HG02938 (cell line): ENCODE results near the gene DHRS4L2.
"Not testable (repeated sequence)": the region's sequence is repeated elsewhere in the genome, so short reads cannot be mapped to it uniquely, and the experiment has no call there.

Source experiments
- ATAC-seq: cut with Tn5 transposase; IDR thresholded peaks from one replicate; pipeline ENCODE4 v1.9.1; 2021; ENCODE audit warnings: mild to moderate bottlenecking, moderate library complexity; ENCODE audit not compliant: unreplicated experiment

DHRS4L2 gene

DNA sequence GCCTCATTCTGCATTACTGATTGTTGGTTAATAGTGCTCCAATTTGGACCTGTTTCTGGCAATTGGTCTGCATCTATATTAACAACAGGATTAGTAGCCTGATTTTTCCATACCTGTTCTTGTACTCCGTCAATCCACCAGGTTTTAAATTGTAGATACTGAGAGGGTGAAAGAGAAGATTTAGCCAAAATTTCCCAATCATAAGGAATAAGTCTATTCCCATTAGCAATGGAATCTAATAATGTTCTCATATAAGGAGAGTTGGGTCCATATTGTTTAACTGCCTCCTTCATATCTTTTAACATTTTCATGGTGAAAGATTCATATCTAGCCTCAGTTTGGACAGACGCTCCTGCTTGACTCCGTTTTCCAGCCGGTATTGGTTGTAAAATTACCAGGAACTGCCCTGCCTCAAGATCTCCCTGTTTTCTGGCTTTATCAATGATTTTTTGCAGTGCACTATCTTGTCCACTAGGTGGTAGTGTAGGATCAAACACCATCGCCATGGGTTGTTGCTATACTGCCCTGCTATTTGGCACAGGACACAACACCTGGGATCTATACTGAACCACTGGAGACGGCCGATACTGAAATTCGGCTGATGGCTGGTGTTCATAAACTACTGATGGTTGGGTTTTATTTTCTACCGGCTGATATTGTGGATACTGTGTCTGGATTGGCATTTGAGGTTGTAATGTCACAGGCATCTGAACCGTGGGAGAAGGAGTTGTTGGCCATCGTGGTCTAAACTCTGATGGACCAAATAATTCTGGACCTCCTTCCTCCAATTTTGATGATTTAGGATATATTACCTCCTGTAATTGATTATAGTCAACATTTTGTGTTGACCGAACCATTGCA lies 25.2 kb downstream of the DHRS4L2 start:
- no peak for ATAC-seq

DNA sequence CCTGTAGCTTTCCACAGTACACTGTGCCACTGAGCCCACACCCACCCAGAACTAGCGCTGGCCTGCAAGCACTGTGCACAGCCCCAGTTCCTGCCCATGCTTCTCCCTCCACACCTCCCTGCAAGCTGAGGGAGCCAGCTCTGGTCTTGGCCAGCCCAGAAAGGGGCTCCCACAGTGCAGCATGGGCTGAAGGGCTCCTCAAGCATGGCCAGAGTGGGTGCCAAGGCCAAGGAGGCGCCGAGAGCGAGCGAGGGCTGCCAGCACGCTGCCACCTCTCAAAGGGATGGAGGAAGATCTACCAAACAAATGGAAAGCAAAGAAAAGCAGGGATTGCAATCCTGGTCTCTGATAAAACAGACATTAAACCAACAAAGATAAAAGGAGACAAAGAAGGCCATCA lies 27.0 kb downstream of the DHRS4L2 start:
- ATAC-seq: not testable (repeated sequence)

DNA sequence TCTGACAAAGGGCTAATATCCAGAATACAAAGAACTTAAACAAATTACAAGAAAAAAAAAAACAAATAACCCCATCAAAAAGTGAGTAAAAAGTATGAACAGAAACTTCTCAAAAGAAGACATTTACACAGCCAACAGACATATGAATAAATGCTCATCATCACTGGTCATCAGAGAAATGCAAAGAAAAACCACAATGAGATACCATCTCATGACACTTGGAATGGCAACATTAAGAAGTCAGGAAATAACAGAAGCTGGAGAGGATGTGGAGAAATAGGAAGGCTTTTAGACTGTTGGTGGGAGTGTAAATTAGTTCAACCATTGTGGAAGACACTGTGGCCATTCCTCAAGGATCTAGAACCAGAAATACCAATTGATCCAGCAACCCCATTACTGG lies 30.2 kb downstream of the DHRS4L2 start:
- not testable (repeated sequence) for ATAC-seq

DNA sequence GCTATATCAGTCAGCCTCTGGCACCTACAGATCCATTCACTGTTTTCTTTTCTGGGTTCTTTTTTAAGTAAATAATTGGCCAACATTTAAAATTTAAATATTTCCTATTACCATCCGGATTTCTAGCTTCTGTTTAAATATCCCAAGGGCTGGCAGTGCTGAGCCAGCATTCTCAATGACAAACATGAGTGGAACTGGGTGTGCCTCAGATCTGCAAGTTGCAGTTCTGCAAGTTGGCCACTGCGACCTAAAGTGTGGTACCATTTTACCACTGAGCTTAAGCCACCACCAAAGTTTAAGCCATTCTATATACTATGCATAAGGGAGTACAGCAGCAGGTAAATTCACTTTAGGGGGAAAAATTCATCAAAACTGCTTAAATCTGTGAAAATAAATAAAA lies 31.2 kb downstream of the DHRS4L2 start:
- not testable (repeated sequence) for ATAC-seq

DNA sequence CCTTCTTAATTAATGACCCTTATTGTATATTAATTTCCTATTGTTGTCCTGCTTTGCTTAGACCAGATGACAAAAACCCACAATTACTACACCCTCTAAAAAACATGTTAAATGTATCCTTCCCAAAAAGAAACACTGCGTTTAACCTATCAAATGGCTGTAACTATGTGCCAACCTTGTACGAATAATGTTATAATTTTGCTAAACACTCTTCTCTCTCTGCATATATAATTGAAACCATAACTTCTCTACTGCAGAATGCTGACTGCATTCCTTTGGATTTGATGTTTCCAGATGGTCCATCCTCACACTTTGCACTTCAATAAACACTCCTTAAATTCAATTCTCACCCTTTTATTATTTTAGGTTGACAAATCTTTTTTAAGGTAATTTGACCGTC lies 31.8 kb downstream of the DHRS4L2 start:
- not testable (repeated sequence) for ATAC-seq

DNA sequence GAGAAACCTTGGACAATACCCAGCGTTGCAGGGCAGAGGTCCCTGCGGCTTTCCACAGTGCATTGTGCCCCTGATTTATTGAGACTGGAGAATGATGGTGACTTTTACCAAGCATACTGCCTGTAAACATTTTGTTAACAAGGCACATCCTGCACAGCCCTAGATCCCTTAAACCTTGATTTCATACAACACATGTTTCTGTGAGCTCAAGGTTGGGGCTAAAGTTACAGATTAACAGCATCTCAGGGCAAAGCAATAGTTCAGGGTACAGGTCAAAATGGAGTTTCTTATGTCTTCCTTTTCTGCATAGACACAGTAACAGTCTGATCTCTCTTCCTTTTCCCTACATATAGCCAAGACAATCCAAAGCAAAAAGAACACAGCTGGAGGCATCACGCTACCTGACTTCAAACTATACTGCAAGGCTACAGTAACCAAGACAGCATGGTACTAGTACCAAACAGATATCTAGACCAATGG lies 36.2 kb downstream of the DHRS4L2 start:
- ATAC-seq: not testable (repeated sequence)

DNA sequence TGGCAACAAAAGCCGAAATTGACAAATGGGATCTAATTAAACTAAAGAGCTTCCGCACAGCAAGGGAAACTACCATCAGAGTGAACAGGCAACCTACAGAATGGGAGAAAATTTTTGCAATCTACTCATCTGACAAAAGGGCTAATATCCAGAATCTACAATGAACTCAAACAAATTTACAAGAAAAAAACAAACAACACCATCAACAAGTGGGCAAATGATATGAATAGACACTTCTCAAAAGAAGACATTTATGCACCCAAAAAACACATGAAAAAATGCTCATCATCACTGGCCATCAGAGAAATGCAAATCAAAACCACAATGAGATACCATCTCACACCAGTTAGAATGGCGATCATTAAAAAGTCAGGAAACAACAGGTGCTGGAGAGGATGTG lies 41.0 kb downstream of the DHRS4L2 start:
- ATAC-seq: not testable (repeated sequence)

DNA sequence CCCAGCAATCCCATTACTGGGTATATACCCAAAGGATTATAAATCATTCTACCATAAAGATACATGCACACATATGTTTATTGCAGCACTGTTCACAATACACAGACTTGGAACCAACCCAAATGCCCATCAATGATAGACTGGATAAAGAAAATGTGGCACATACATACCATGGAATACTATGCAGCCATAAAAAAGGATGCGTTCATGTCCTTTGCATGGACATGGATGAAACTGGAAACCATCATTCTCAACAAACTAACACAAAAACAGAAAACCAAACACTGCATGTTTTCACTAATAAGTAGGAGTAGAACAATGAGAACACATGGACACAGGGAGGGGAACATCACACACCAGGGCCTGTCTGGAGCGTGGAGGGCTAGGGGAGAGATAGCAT lies 42.6 kb downstream of the DHRS4L2 start:
- ATAC-seq: not testable (repeated sequence)

DNA sequence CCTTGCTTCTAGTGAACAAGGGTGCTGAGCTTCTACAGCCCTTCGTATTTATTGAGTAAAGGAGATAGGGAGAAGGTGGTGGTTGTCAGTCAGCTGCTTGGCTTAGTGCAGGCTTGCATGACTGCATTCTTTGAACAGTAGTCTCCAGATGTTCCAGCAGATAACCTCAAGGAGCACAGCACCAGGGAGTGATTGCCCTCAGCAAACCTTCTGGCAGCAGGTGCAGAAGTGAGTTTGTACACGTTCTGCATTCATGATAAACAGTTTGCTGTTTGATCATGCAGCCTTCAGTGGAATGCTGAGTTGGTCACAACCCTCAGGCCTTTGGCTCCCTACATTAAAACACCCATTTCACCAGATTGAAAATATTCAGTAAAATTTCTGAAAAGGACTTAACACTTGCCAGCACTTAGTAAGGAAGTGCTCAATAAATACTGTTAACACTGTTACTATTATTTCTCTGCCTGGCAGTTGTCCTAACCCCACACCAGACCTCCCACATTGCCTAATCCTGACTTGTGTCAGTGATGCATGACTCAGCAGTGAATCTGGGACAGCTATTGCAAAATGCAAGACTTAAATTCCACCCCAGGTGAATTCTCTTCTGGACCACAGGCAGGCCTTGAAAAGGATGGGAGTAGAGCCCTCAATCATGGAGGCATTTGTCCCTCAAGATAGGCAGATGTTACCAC lies 44.1 kb downstream of the DHRS4L2 start:
- ATAC-seq: no peak

DNA sequence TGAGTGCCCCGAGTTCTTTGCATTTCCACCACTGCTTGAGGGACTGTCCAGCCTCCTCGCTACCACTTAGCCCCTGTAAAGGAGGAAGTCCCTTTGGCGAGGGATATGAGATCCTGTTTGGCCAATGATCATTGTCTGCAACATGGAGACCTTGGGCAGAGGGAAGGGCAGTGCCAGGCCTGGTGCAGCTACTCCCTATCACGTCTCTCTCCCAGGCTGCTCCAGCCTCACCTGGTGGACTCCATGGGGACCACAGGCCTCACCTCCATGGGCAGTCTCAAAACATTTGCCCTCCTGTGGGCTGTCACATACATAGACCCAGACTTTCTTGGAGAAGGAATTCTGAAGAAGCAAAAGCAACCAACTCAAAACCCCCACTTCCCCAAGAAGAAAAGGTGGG lies 47.0 kb downstream of the DHRS4L2 start:
- not testable (repeated sequence) for ATAC-seq

DNA sequence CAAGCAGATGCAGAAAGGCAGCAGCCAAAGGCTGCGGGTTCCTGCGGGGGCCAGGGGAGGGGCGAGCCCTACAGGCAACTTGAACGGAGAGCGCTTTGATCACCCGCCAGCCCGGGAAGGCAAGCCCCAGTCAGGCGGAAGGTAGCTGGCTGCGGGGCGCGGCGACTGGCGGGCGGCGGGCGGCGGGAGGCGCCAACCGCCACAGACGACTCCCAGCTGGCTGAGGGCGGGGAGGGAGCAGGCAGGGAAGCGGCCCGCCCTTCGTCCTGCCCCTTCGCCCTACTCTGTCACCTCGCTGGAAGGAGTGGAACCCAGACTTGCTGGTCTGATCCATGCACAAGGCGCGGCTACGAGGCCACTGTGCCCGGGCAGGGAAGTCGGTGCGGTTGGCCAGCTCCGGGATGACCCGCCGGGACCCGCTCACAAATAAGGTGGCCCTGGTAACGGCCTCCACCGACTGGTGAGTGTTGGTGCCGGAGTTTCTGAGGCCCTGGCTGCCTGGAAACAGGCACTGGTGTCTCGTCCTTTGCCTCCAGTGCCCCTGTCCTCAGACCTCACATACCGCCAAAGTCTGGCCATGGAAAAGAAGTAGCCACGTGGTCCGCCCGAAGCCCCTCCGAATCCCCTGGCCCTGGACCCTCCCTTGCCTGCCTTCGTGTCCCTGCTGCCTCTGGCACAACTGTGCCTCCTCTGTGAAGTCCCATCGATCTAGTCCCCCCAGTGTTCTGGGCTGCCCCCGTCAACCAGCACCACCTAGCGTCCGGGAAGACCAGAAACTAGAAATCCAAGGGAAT lies 47.6 kb downstream of the DHRS4L2 start:
- ATAC-seq: no peak

DNA sequence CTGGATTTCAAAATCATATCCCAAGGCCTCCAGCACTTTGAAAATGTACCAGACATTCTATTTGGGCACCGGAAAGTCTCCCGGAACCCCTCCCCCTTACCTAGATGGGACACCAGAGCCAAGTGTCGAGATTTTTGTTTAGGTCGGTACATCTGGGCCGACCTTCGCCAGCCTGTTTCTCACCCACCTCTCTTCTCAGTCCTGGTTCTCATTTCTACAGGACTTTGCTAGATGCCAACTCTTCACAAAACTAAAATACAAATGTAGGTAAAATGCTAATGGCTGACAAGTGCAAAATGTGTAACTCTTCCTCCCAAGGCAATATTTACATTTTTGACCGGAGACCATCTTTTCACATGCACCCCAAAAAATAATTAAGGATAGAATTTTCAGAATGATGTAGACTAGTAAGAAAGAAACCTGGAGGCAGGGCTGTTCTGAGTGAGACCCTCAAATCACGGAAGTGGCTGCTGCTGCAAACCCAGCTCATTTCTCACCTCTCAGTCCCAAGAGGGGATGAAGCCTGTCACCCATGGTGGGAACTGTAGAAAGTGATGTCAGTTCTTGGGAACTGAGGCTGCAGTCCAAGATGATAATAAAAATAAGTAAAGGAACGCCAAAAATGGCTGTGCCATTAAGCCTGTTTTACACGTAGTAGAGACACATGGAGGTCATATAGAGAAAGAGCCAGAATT lies 48.4 kb downstream of the DHRS4L2 start:
- ATAC-seq: not testable (repeated sequence)

DNA sequence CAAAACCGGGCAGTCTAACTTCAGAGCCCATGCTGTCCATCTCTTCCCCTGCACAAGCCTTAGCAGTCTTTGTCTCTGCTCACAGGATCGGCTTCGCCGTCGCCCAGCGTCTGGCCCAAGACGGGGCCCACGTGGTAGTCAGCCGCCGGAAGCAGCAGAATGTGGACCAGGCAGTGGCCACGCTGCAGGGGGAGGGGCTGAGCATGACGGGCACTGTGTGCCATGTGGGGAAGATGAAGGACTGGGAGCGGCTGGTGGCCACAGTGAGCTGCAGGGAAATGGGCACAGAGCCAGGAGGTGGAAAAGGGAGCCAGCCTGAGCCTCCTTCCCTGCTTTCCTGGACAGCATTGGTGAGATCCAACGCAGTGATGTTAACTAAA lies 48.9 kb downstream of the DHRS4L2 start:
- ATAC-seq: no peak

DNA sequence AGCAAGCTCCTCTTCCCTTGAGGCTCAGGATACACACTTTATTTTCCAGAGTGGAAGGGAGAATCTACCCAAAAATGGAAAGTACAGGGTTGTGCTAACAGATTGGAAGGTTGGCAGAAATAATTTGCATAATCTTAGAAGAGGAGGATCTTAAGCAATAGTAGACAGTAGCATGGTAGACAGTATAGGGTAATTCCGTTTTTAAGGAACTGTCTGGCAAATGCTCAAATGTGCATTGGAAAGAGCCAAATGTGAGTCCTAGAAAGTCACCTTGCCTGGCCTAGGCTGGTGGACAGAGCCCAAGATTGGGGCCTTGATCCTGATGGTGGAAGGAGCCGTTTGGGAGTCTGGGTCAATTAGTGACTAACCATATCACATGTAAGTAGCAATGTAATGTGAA lies 50.0 kb downstream of the DHRS4L2 start:
- ATAC-seq: no peak

DNA sequence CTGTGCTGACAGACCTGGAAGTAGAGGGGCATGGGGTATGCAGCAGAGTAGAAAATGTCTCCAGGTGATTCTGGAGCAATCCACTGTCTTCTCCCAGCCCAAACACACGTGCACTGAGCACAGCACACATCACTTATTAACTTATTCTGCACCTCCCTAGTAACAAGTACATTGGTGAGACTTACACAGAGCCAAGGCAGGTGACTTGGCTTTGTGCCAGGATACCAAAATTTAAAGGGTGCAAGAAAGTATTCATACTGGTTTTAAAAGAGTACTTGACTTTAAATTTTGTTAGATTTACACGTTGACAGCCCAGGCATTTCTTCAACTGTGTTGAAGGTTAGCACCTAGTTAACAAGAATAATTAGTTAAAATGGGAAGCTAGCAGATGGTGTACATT lies 52.0 kb downstream of the DHRS4L2 start:
- ATAC-seq: no peak

DNA sequence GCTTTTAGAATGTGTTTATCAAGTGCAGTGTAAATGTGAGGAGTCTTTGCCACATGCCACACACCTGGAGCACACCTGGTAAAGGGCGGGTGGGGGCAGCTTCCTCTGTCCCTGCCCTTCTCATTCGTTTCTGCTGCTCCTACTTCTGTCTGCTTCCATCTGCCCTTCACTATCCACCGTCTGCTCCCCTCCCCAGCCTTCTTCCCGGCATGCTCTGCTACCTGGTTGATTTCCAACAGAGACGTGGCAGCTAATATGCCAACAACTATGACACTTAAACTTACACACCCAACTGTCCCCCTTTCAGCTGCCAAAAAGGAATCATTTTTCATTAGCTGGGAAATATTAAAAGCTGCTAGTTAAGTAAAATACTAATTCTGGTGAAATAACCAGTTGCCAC lies 54.0 kb downstream of the DHRS4L2 start:
- no peak for ATAC-seq

DNA sequence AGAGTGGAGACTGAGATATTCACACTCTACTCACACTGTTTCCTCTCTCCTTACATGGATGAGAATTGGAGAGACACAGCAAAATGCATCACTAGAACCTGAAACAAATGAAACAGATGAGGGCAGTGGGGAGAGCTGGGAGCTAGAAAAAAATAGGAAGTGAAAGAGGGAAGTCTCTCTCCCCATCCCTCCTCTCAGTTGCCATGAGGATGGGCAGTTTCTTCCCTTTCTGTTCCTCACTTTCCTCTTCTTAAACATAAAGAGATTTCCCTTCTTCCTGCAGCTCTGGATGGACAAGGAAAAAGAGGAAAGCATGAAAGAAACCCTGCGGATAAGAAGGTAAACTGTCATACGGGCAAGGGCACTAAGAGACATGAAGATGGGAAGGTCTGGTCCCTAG lies 60.3 kb downstream of the DHRS4L2 start:
- not testable (repeated sequence) for ATAC-seq

DNA sequence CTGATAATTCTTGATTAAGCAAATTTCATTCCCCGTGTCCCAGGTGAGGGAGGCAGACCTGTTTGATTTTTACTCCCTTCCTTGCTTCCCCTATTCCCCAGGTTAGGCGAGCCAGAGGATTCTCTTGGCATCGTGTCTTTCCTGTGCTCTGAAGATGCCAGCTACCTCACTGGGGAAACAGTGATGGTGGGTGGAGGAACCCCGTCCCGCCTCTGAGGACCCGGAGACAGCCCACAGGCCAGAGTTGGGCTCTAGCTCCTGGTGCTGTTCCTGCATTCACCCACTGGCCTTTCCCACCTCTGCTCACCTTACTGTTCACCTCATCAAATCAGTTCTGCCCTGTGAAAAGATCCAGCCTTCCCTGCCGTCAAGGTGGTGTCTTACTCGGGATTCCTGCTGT lies 62.0 kb downstream of the DHRS4L2 start:
- not testable (repeated sequence) for ATAC-seq

DNA sequence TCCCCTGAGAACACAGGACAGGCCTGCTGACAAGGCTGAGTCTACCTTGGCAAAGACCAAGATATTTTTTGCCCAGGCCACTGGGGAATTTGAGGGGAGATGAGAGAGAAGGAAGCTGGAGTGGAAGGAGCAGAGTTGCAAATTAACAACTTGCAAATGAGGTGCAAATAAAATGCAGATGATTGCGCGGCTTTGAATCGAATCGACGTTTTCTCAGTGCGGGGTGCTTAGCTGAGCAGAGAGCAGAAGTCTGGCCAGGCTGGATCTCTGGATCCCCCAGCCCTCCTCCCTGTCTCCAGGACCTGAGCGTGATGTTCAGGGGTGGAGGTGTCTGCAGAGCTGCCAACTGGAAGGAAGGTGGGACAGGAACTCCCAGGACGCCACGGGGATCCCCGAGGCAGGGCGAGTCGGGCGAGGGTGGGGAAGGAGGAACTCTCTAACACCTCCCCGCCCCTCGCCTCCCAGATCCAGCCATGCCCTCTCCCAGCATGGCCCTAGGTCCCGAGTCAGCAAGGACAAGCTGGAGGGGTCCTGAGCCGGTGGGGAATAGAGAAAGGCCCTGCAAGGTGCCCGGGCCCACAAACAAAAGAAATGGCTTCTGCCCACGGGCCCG lies 62.6 kb downstream of the DHRS4L2 start:
- no peak for ATAC-seq
